ENCODE data around the gene PIKFYVE. TPM values are rescaled to one million over a fixed set of nuclear protein-coding genes. Genes with fewer than 3 reads are reported as not detected.

Gene PIKFYVE
- total RNA-seq, 1 donor: 57.9 TPM

DNA sequence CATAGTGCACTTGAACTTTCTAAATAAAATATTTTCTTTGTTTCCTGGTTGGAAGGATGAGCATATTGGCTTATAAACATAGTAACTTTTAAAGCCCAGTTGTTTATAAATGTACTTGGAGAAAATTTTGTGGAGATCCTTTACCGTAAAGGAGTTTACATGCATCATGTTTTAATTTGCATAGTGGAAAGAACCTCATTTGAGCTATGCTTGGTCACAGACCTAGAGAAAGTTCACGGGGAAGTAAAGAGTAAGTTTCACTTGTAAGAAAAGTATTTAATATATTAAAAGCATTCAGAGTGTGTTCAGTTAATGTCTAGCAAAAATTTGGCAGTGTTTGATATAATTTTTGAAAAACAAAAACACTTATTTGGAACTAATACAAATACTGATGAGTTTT, 45.3 kb downstream of the PIKFYVE start:
- Histone ChIP-seq H3K79me2 (ENCODE audit: insufficient read depth, low read length) (no peaks in the 10 kb centered on the region), H3K4me2 (ENCODE audit: insufficient read depth, low read length) (no peak overlapping the region), H3K4me1 (ENCODE audit: insufficient read depth, low read length) (peaks cover 11% of the 10 kb centered on the region), H4K20me1 (ENCODE audit: insufficient read depth, low read length) (no peaks in the 10 kb centered on the region), H3K27ac (ENCODE audit: low read depth, low read length) (no peak overlapping the region), H3K4me3 (ENCODE audit: insufficient read depth, low read length) (no peak overlapping the region), H2AFZ (ENCODE audit: low read length) (no peak overlapping the region), H3K36me3 (ENCODE audit: insufficient read depth, low read length) (peaks cover 19% of the 10 kb centered on the region), H3K27me3 (ENCODE audit: insufficient read depth, low read length) (no peaks in the 10 kb centered on the region), H3K9me3 (ENCODE audit: low read depth, low read length) (no peaks in the 10 kb centered on the region)
- DNase-seq (ENCODE audit: insufficient read length, low spot score, missing footprints): no peak
- TF ChIP-seq, protein P1, sequence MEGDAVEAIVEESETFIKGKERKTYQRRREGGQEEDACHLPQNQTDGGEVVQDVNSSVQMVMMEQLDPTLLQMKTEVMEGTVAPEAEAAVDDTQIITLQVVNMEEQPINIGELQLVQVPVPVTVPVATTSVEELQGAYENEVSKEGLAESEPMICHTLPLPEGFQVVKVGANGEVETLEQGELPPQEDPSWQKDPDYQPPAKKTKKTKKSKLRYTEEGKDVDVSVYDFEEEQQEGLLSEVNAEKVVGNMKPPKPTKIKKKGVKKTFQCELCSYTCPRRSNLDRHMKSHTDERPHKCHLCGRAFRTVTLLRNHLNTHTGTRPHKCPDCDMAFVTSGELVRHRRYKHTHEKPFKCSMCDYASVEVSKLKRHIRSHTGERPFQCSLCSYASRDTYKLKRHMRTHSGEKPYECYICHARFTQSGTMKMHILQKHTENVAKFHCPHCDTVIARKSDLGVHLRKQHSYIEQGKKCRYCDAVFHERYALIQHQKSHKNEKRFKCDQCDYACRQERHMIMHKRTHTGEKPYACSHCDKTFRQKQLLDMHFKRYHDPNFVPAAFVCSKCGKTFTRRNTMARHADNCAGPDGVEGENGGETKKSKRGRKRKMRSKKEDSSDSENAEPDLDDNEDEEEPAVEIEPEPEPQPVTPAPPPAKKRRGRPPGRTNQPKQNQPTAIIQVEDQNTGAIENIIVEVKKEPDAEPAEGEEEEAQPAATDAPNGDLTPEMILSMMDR (IDR thresholded peaks at IDR 0.05; ENCODE audit: extremely low read depth, low read depth, low read length): no peak

DNA sequence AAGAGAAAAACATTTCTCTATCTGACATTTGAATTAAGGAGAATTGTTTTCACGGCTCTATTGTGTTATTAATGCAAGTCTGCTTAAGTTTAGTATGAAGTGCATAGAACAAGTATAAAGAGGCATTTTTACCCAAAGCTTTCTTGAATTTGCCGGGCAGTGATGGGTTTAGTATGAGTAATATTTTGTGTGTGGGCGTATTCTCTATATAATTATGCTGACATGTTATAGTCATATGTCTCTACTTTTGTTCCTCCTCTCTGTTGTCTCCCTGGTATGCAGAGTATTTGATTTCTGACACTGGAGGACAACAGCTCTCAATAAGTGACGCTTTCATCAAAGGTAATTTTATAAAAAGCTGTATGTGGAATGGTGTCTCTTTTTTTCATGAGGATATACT, 45.9 kb downstream of the PIKFYVE start:
- Histone ChIP-seq H3K27ac (ENCODE audit: low read depth, low read length) (no peak overlapping the region), H3K4me2 (ENCODE audit: insufficient read depth, low read length) (no peak overlapping the region), H4K20me1 (ENCODE audit: insufficient read depth, low read length) (no peaks in the 10 kb centered on the region), H3K36me3 (ENCODE audit: insufficient read depth, low read length) (peaks cover 18% of the 10 kb centered on the region), H3K9me3 (ENCODE audit: low read depth, low read length) (no peaks in the 10 kb centered on the region), H3K4me3 (ENCODE audit: insufficient read depth, low read length) (no peak overlapping the region), H3K4me1 (ENCODE audit: insufficient read depth, low read length) (peaks cover 11% of the 10 kb centered on the region), H3K27me3 (ENCODE audit: insufficient read depth, low read length) (no peaks in the 10 kb centered on the region), H3K79me2 (ENCODE audit: insufficient read depth, low read length) (no peaks in the 10 kb centered on the region), H2AFZ (ENCODE audit: low read length) (no peak overlapping the region)
- DNase-seq (ENCODE audit: insufficient read length, low spot score, missing footprints): no peak
- TF ChIP-seq, protein P1 (IDR thresholded peaks at IDR 0.05; ENCODE audit: extremely low read depth, low read depth, low read length): no peak

- Histone ChIP-seq H3K79me2 (ENCODE audit: insufficient read depth, low read length) (no peaks in the 10 kb centered on the region), H3K4me1 (ENCODE audit: insufficient read depth, low read length) (peaks cover 16% of the 10 kb centered on the region), H3K27ac (ENCODE audit: low read depth, low read length) (peak overlapping the region; percentile 40), H3K27me3 (ENCODE audit: insufficient read depth, low read length) (no peaks in the 10 kb centered on the region), H3K9me3 (ENCODE audit: low read depth, low read length) (no peaks in the 10 kb centered on the region), H2AFZ (ENCODE audit: low read length) (no peak overlapping the region), H3K4me2 (ENCODE audit: insufficient read depth, low read length) (no peak overlapping the region), H4K20me1 (ENCODE audit: insufficient read depth, low read length) (no peaks in the 10 kb centered on the region), H3K4me3 (ENCODE audit: insufficient read depth, low read length) (no peak overlapping the region), H3K36me3 (ENCODE audit: insufficient read depth, low read length) (peaks cover 28% of the 10 kb centered on the region)
- TF ChIP-seq, protein P1 (IDR thresholded peaks at IDR 0.05; ENCODE audit: extremely low read depth, low read depth, low read length): no peak
- no peak for DNase-seq (ENCODE audit: insufficient read length, low spot score, missing footprints)
Observed at GRCh38 chr2:208315081-208315788, 49.2 kb downstream of the PIKFYVE start.

- no peak for DNase-seq (ENCODE audit: insufficient read length, low spot score, missing footprints)
- Histone ChIP-seq H3K27ac (ENCODE audit: low read depth, low read length) (no peak overlapping the region), H2AFZ (ENCODE audit: low read length) (no peak overlapping the region), H3K9me3 (ENCODE audit: low read depth, low read length) (no peaks in the 10 kb centered on the region), H3K36me3 (ENCODE audit: insufficient read depth, low read length) (peaks cover 31% of the 10 kb centered on the region), H3K27me3 (ENCODE audit: insufficient read depth, low read length) (no peaks in the 10 kb centered on the region), H3K4me1 (ENCODE audit: insufficient read depth, low read length) (peaks cover 15% of the 10 kb centered on the region), H4K20me1 (ENCODE audit: insufficient read depth, low read length) (no peaks in the 10 kb centered on the region), H3K79me2 (ENCODE audit: insufficient read depth, low read length) (no peaks in the 10 kb centered on the region), H3K4me3 (ENCODE audit: insufficient read depth, low read length) (no peak overlapping the region), H3K4me2 (ENCODE audit: insufficient read depth, low read length) (no peak overlapping the region)
- TF ChIP-seq, protein P1 (IDR thresholded peaks at IDR 0.05; ENCODE audit: extremely low read depth, low read depth, low read length): no peak
Observed at GRCh38 chr2:208318127-208318526, 52.1 kb downstream of the PIKFYVE start.
